ENCODE data around the gene NAXE. TPM values are rescaled to one million over a fixed set of nuclear protein-coding genes. Genes with fewer than 3 reads are reported as not detected.
"Not testable (repeated sequence)": the region's sequence is repeated elsewhere in the genome, so short reads cannot be mapped to it uniquely, and the experiment has no call there.

The NAXE gene
- 10 to 100 TPM; 56.2 to 74.7 TPM for total RNA-seq

DNA sequence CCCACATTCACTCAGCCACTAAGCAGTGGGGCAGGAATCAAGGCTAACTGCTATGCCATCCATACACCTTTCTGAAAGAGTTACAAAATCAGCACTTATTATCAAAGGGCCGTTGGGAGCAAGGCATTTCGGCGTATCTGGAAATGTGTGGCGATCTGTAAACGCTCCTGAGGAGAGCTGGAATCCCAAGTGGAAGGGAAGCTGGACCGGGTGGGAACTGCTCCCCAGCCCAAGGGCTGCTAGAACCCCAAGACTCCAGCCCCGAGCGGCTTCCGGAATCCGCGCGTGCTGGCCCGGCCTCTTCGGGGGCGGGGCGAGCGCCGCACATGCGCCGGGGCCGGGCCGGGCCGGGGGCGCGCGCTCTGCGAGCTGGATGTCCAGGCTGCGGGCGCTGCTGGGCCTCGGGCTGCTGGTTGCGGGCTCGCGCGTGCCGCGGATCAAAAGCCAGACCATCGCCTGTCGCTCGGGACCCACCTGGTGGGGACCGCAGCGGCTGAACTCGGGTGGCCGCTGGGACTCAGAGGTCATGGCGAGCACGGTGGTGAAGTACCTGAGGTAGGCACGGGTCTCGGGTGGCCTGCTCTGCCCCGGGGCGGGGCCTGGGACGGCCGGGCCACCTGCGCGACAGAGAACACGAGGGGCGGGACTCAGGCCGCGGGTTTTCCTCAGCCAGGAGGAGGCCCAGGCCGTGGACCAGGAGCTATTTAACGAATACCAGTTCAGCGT, at the start of gene NAXE:
NAXE (plus strand) TSS at position 345 of the 726 bp plus-strand sequence; CDS start at position 374, 29 bp downstream.
- Mint-ChIP-seq H3K9me3 (no peaks in the 10 kb centered on the region), H3K27ac (peak within 1 kb of the TSS; percentile 87), H3K4me3 (peak within 1 kb of the TSS; percentile 83), H3K27me3 (no peaks in the 10 kb centered on the region), H3K4me1 (peaks cover 7% of the 10 kb centered on the region), H3K36me3 (ENCODE audit: low read depth) (peaks cover 38% of the 10 kb centered on the region)
- peak; percentile 98 for ATAC-seq (replicated peaks)

DNA sequence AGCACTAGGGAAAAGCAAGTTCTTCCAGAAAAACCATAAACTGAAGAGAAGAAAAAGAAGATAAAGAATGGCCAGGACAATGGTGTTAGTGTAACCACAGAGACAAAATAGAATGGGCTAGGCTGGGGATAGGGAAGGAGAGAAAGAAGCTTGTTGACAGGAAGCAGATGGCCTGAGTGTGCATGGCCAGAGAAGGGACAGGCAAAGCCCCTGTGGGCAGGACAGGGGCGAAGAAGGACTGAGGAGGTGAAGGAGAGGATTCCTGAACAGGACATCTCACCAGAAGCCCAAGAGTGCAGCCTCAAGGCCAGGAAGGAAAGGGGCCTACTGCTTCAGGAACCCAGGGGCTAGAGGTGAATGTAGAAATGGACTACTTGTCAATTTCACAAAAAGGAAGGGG, 48.5 kb upstream of the NAXE start:
- H3K27me3 Mint-ChIP-seq = no peaks in the 10 kb centered on the region
- ATAC-seq (replicated peaks) = no peak
- no peaks in the 10 kb centered on the region for H3K9me3 Mint-ChIP-seq
- H3K36me3 Mint-ChIP-seq (ENCODE audit: low read depth) = no peaks in the 10 kb centered on the region
- H3K4me1 Mint-ChIP-seq = no peaks in the 10 kb centered on the region
- no peak overlapping the region for H3K4me3 Mint-ChIP-seq
- no peak overlapping the region for H3K27ac Mint-ChIP-seq

DNA sequence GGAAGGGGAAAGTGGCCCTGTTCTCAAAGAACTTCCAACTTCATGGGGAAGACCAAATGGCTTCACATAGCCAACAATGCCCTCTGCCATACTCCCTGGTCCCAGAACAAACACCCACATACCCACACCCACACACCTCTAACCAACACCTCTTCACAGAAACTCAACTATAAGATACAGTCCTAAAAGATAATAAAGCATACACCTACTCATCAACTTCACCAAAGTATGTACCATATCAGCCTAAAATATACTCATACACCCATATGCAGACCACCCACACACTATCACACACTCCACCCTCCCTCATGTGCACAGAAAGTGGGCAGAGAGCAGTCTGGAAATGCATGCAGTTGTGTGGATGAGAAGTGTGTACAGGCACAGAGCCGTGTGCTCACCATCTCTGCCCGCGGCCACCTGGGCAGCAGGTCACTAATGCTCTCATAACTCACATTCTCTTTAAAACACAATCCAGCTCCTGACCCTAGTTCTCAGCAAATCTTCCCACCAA, 46.9 kb upstream of the NAXE start:
- Mint-ChIP-seq H3K9me3 (no peaks in the 10 kb centered on the region), H3K36me3 (ENCODE audit: low read depth) (no peaks in the 10 kb centered on the region), H3K27me3 (no peaks in the 10 kb centered on the region), H3K27ac (peak overlapping the region; percentile 37), H3K4me3 (no peak overlapping the region), H3K4me1 (no peaks in the 10 kb centered on the region)
- no peak for ATAC-seq (replicated peaks)

DNA sequence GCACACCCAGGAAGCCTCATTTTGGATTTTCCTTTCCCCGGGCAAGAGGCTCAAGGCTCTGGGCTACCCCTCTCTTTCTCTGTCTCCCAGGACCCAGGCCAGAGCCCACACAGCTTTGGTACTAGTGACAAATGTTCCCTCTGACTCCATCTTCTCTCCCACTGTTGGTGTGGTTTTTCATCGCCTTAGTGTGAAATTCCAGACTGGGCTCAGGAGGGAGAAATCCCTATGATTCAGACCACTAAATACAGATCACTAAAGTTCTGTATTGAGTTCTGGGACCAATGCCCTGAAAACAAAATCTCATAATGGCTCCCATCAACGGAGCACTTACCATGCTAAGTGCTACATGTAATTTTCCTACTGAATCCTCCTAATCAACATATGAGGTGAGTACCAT, 45.3 kb upstream of the NAXE start:
- Mint-ChIP-seq H3K27ac (peak overlapping the region; percentile 29), H3K4me3 (no peak overlapping the region), H3K9me3 (no peaks in the 10 kb centered on the region), H3K4me1 (no peaks in the 10 kb centered on the region), H3K27me3 (no peaks in the 10 kb centered on the region), H3K36me3 (ENCODE audit: low read depth) (no peaks in the 10 kb centered on the region)
- no peak for ATAC-seq (replicated peaks)

DNA sequence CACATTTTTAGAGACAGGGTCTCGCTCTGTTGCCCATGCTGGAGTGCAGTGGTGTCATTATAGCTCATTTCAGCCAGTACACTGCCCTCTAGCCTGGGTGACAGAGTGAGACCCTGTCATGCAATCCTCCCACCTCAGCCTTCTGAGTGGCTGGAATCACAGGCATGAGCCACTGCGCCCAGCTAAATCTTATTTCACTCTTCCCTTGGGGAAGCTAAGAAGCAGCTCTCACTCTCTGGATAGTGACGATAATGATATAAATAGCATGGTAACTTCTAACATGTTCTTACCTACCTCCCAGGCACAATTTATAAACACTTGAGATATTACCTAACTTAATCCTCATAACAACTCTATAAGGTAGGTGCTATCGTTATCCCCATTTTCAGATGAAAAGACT, 44.1 kb upstream of the NAXE start:
- Mint-ChIP-seq H3K4me1 (peaks cover 4% of the 10 kb centered on the region), H3K4me3 (no peak overlapping the region)
- no peak for ATAC-seq (replicated peaks)

DNA sequence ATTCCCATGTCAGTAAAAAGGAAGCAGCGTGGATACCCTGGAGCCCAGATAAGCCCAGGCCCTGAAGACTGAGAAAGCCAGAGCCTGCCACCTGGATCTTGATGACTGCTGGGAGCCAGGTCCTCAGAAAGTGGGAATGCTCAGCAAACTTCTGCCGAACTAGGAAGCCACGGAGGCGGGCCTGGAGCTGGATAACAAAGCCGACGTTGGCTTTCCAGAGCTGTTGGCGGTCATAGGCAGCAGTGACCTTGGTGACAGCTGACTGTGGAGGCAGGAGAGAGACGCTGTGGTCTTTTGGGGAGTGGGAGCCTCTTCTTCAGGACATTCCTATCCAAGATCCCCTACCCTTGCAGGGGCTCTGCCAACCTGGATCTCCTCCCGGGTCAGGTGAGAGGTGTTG, 43.6 kb upstream of the NAXE start:
- Mint-ChIP-seq H3K27ac (no peak overlapping the region), H3K4me1 (peaks cover 6% of the 10 kb centered on the region), H3K27me3 (no peaks in the 10 kb centered on the region), H3K36me3 (ENCODE audit: low read depth) (no peaks in the 10 kb centered on the region), H3K4me3 (no peak overlapping the region), H3K9me3 (no peaks in the 10 kb centered on the region)
- no peak for ATAC-seq (replicated peaks)

More for the DNA sequence above, 44.1 kb upstream of the NAXE start:
- no peaks in the 10 kb centered on the region for H3K9me3 Mint-ChIP-seq
- no peaks in the 10 kb centered on the region for H3K27me3 Mint-ChIP-seq
- H3K27ac Mint-ChIP-seq = no peak overlapping the region
- no peaks in the 10 kb centered on the region for H3K36me3 Mint-ChIP-seq (ENCODE audit: low read depth)

DNA sequence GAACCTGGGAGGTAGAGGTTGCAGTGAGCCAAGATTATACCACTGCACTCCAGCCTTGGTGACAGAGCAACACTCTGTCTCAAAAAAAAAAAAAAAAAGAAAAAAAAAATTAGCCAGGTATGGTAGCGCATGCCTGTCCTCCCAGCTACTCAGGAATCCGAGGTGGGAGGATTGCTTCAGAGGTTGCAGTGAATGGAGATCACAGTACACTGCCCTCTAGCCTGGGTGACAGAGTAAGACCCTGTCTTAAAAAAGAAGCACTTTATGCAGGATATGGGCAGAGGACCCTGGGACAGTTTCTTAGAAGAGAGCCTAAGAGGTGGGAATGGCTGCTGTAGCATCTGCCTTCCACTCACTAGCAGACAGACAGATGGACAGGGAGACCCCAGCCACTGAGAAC, 42.2 kb upstream of the NAXE start:
- Mint-ChIP-seq H3K27ac (no peak overlapping the region), H3K9me3 (no peaks in the 10 kb centered on the region), H3K36me3 (ENCODE audit: low read depth) (no peaks in the 10 kb centered on the region), H3K4me3 (no peak overlapping the region), H3K4me1 (peaks cover 11% of the 10 kb centered on the region), H3K27me3 (no peaks in the 10 kb centered on the region)
- no peak for ATAC-seq (replicated peaks)

DNA sequence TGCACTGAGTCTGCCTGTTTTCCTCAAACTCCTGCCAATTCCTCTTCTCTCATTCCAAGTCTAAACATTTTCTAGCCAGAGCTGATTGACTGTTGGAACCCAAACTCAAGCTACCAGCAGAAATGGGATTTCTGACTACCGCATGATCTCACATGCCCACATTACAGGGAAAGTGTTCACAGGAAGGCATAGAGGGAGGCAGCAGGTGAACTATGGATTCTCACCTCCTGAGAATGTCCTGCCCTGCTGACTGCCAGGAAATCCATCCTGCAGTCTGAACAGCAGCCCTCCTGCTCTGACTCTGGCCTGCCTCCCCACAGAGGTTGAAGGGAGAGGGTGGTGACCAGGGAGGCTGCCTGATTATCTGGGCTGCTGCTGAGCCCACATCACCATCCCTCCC, 41.7 kb upstream of the NAXE start:
- H3K36me3 Mint-ChIP-seq (ENCODE audit: low read depth) = no peaks in the 10 kb centered on the region
- ATAC-seq (replicated peaks) = no peak
- no peaks in the 10 kb centered on the region for H3K27me3 Mint-ChIP-seq
- H3K4me1 Mint-ChIP-seq = peaks cover 11% of the 10 kb centered on the region
- H3K4me3 Mint-ChIP-seq = no peak overlapping the region
- H3K27ac Mint-ChIP-seq = no peak overlapping the region
- no peaks in the 10 kb centered on the region for H3K9me3 Mint-ChIP-seq

DNA sequence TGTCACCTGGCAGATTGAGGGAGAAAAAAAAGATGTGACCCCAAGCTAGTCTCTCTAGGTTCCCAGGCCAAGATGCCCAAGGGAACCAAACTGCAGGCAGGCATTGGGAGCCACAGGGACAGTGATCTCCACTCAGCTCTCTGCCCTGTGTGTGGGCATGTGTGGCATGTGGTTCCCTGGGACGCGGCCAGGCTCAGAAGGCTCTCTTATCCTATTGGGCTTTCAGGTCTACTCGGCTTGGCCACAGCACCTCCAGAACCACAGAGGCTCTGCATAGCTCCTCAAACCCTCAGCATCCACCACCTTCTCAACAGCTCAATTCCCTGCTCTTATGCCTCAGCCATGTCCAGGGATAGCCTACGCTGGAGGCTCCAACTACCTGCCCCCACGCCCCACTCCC, 41.2 kb upstream of the NAXE start:
- Mint-ChIP-seq H3K27ac (no peak overlapping the region), H3K9me3 (no peaks in the 10 kb centered on the region), H3K4me1 (peaks cover 11% of the 10 kb centered on the region), H3K4me3 (no peak overlapping the region), H3K36me3 (ENCODE audit: low read depth) (no peaks in the 10 kb centered on the region), H3K27me3 (no peaks in the 10 kb centered on the region)
- no peak for ATAC-seq (replicated peaks)

DNA sequence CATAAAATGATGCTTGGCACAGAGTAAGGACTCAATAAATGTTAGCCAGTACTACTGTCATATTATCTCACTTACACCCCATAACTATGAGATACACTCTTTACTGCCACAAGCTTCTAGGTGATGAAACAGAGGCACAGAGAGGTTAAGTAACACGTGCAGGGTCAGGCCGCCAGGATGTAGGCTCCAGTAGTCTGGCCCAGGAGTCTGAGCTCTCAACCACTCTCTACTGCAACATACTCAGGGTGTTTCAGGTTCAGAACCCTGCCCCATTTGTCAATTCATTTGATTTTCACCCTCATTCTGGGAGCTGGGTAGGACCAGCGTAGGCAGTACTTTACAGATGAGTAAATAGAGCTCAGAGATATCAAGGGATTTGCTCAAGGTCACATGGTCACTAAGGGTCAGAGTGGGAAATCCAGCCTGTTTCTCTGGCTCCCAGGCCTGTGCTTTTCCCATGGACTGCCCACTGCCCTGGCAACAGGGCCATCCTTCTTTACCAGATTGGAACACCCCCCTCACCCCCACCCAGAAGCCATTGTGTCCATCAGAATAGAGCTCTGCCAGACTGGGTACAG, 40.4 kb upstream of the NAXE start:
- H3K4me3 Mint-ChIP-seq = no peak overlapping the region
- peaks cover 11% of the 10 kb centered on the region for H3K4me1 Mint-ChIP-seq
- no peaks in the 10 kb centered on the region for H3K36me3 Mint-ChIP-seq (ENCODE audit: low read depth)
- H3K9me3 Mint-ChIP-seq = no peaks in the 10 kb centered on the region
- no peak overlapping the region for H3K27ac Mint-ChIP-seq
- no peaks in the 10 kb centered on the region for H3K27me3 Mint-ChIP-seq
- no peak for ATAC-seq (replicated peaks)

DNA sequence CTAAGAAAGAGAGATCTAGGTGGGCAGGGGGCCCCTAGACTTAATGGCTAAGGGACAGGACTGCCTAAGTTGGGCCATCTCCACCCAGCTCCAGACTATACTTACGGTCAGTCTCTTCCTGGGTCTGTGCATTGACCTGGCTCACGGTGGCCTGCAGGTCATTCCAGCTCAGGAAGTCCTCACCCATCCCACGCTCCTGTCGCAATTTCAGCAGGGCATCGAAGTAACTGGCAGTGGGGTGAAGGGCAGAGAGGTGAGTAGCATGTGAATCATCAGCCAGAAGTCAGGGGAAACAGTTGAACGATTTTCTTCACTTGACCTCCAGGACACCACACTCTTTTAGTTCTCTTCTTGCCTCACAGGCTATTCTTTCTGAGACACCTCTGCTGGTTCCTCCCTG, 39.7 kb upstream of the NAXE start:
- Mint-ChIP-seq H3K4me3 (no peak overlapping the region), H3K36me3 (ENCODE audit: low read depth) (no peaks in the 10 kb centered on the region), H3K27ac (no peak overlapping the region), H3K27me3 (no peaks in the 10 kb centered on the region), H3K9me3 (no peaks in the 10 kb centered on the region), H3K4me1 (peaks cover 11% of the 10 kb centered on the region)
- peak; percentile 49 for ATAC-seq (replicated peaks)

DNA sequence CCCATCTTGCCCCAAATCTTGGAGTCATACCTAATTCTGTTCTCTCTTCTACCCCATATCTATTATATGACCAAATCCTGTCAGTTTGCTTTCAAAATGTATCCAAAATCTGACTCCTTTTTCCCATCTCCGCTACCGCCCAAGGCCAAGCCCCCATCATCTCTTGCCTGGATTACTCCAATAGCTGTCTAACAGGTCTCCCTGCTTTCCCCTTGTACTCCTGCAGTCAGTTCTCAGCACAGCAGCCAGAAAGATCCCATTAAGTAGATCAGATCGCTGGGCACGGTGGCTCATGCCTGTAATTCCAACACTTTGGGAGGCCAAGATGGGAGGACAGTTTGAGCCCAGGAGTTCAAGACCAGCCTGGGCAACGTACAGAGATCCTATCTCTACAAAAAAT, 39.1 kb upstream of the NAXE start:
- no peak for ATAC-seq (replicated peaks)
- Mint-ChIP-seq H3K9me3 (no peaks in the 10 kb centered on the region), H3K27ac (no peak overlapping the region), H3K4me1 (peaks cover 11% of the 10 kb centered on the region), H3K27me3 (no peaks in the 10 kb centered on the region), H3K36me3 (ENCODE audit: low read depth) (no peaks in the 10 kb centered on the region), H3K4me3 (no peak overlapping the region)

DNA sequence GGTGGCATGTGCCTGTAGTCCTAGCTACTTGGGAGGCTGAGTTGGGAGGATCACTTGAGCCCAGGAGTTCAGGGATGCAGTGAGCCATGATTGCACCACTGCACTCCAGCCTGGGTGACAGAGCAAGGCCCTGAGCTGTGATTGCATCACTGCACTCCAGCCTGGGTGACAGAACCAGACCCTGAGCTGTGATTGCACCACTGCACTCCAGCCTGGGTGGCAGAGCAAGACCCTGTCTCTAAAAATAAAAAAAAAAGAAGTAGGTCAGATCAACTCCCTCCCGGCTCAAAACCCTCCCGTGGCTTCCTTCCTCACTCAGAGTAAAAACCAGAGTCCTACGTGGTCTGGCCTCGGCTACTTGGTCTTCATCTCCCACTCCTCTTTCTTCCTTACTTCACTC, 38.6 kb upstream of the NAXE start:
- peak overlapping the region; percentile 7 for H3K27ac Mint-ChIP-seq
- H3K27me3 Mint-ChIP-seq = not testable (repeated sequence)

DNA sequence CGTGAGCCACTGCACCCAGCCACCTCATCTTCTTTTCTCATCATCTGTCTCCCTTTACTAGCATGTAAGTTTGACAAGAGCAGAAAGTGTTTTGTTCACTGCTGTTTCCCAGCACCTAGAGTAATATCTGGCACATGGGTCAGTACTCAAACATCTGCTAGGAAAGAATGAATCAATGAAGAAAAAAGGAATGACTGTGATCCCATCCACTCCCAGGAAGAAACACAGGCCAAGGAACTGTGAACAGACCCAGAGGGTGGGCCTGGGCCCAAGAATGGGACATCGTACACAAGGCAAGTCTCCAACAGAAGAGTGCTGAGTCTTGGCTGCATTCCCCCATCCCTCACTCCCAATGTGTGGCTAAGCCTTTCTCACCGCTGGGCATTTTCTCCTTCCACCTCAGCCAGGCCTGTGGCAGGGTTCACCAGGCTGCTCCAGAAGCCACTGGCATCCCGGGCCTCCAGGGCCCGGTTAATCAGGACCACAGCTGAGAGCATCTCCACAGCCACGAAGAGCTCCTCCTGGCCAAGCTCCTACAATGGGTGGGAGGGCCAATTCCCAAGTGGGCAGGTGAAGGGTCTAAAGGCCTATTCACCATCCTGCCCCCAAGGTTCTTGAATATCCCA, 37.6 kb upstream of the NAXE start:
- Mint-ChIP-seq H3K27ac (no peak overlapping the region), H3K4me1 (peaks cover 11% of the 10 kb centered on the region), H3K4me3 (no peak overlapping the region), H3K36me3 (ENCODE audit: low read depth) (no peaks in the 10 kb centered on the region), H3K27me3 (no peaks in the 10 kb centered on the region), H3K9me3 (no peaks in the 10 kb centered on the region)
- no peak for ATAC-seq (replicated peaks)

More for the DNA sequence above, 38.6 kb upstream of the NAXE start:
- ATAC-seq (replicated peaks); H3K9me3 Mint-ChIP-seq; H3K36me3 Mint-ChIP-seq (ENCODE audit: low read depth); H3K4me3 Mint-ChIP-seq: not testable (repeated sequence)
- H3K4me1 Mint-ChIP-seq = peaks cover 11% of the 10 kb centered on the region

DNA sequence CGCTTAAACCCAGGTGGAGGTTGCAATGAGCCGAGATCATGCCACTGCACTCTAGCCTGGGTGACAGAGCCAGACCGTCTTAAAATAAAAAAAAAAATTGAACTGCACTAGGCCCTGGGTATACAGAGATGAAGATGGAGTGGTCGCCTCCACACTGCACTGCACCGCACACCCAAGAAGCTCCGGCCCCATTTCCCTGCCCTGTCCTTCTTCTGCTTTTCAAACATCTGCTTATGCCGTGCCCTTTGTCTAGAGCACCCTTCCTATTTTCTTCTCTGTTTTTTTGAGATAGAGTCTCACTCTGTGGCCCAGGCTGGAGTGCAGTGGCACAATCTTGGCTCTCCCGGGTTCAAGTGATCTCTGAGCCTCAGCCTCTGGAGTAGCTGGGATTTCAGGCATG, 36.6 kb upstream of the NAXE start:
- Mint-ChIP-seq H3K4me3 (no peak overlapping the region), H3K4me1 (peaks cover 11% of the 10 kb centered on the region), H3K9me3 (no peaks in the 10 kb centered on the region), H3K27me3 (no peaks in the 10 kb centered on the region), H3K36me3 (ENCODE audit: low read depth) (no peaks in the 10 kb centered on the region), H3K27ac (no peak overlapping the region)
- ATAC-seq (replicated peaks) = no peak

All from activated T-helper 17 cell treated with anti-CD3 and anti-CD28 coated beads, Interleukin-2, amount 50 U/mL, for 72 hours (primary cell).